Bone marrow (tissue), 2 donors: ENCODE results near the gene TPD52L3.

Experiments used
- DNase-seq, 2 donors: peaks; one replicate each; lab custom pipeline; 2025; lab: John Stamatoyannopoulos, UW

TPD52L3 gene

GRCh38 chr9:6328103-6328502 is at the start of gene TPD52L3:
Gene TPD52L3, plus strand, starts transcription at chr9:6328375. Its CDS starts 221 bp downstream, at chr9:6328596.
- no peak for DNase-seq

- no peak for DNase-seq
These were observed 26.3 kb upstream of the TPD52L3 start for GRCh38 chr9:6301858-6302257.

- DNase-seq: no peak
These were observed 25.8 kb upstream of the TPD52L3 start for GRCh38 chr9:6302417-6302816.

DNA sequence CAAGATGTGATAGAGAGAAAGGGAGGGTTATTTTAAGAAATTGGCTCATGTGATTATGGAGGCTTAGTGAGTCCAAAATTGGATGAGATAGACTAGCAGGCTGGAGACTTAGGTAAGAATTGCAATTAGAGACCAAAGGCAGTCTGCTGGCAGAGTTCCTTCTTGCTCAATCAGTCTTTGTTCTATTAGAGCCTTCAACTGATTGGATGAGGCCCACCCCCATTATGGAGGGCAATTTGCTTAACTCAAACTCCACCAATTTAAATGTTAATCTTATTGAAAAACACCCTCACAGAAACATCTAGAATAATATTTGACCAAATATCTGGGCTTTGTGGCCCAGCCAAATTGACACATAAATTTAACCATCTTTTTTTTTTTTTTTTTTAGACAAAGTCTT is 23.9 kb upstream of the TPD52L3 start:
- no peak for DNase-seq

DNA sequence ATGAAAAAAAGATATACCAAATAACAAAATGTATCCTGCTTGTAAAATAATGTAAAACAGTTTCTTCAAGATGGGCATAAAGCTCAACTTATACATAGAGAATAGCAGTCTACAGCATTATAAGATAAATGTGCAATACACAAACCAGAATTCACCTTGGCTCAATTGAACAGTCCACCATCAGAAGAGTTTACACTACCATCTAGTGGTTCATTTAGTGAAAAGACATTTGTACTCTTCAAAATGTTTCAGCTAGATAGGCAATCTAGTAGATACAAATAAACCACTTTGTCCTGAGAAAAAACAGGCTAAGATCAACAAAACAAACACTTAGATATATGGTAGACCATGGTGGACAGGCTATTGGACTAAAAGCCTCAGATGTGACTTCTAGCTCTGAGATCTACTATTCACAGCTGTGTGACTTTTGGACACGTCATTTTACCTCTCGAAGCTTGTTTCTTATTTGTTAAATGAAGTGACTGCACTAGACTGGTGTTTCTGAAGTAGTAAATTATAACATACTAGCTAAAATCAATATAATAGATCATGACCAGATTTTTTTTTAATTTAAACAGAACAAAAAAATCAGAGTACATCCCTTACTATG is 22.1 kb upstream of the TPD52L3 start:
- no peak for DNase-seq

- no peak for DNase-seq
These were observed 20.6 kb upstream of the TPD52L3 start for GRCh38 chr9:6307551-6308096.

- no peak for DNase-seq
These were observed 2.9 kb downstream of the TPD52L3 start for GRCh38 chr9:6330958-6331634.

DNA sequence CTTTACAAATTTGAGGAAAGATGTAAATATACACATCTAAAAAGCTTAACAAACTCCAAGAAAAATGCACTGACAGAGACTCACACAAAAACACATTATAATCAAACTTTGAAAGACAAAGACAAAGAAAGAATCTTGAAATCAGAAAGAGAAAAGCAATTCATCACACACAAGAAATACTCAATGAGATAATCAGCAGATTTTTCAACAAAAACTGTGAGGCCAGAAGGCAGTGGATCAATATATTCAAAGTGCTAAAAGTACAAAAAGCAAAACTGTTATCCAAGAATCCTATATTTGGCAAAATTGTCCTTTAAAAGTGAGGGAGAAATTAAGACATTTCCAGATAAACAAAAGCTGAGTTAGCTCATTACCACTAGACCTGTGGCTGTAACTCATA is 6.1 kb downstream of the TPD52L3 start:
- DNase-seq: no peak

DNA sequence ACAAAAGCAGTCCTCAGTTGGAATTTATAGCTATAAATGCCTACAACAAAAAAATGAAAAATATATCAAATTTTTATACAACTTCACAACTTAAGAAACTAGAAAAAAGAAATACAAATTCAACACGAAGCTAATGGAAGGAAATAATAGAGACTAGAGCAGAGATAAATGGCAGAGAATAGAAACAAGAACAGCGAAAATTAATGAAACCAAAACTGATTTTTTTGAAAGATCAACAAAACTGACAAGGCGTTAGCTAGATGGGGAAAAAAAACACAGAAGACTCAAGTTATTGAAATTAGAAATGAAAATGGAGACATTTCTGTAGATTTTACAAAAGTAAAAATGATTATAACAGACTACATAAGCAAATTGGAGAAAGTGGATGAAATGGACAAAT is 20.6 kb downstream of the TPD52L3 start:
- no peak for DNase-seq

DNA sequence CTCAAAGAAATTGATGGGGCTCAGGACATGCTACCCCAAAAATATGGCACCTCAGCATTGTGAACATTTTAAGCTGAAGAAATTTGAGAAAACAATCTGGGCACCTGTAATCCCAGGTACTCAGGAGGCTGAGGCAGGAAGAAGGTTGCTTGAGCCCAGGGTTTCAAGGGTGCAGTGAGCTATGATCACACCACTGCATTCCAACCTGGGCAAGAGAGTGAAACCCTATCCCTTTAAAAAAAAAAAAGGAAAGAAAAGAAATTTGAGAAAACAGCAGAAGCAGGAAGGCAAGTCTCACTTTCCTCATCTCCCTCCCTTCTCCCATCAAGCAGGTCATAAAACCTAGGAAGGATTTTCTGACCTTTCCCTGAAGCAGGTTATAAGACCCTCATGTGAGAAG is 23.6 kb downstream of the TPD52L3 start:
- no peak for DNase-seq

DNA sequence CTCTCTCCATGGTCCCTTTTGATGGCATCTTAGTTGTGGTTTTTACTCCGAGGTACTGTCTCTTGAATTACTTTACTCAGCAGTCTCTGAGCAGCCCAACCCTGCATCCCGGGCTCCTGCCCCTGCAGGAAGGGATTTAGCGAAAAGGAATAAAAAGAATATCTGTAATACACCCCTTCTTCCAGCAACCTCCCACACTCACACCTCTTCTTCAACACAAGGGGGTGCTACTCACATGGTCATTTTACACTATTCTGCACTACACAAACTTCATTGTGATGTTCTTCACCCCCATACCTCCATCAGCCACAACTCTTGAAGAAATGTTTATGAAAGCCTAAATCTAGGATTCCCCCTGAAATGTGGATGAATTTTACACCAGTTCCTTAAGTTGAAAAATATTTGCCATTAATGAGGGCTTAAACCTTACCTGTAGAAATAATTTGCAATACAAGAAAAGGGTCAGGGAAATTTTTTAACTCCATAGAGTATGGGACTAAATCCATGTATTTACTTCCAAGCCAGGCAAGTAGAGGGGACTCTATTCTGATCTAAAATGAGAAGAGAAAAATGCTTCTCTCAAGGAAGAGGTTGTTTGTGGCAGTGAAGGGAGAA is 26.0 kb downstream of the TPD52L3 start:
- DNase-seq: peak in 1 of 2 donors; percentile 77

GRCh38 chr9:6355728-6356127 is 27.6 kb downstream of the TPD52L3 start:
- DNase-seq: no peak

DNA sequence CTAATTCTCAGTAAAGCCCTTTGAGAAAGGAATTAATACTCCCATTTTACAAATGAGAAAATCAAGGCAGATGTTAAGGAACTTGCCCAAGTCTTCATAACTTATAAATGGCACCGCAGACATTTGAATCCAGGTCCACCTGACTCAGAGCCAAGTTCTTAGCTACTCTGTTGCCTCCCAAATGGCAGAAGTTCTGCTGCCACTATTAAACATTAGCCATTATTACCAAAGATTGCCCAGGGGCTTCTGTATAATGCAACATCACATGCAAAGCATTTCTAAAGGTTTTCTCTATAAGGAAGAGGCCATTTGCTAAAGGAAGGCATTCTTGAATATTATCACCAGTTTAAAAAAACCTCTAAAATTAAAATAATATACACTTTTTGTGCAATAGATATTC is 28.3 kb downstream of the TPD52L3 start:
- DNase-seq: no peak

GRCh38 chr9:6356904-6357303 is 28.7 kb downstream of the TPD52L3 start:
- no peak for DNase-seq

- no peak for DNase-seq
These were observed 39.1 kb downstream of the TPD52L3 start for GRCh38 chr9:6367128-6367890.

- DNase-seq: no peak
These were observed 40.7 kb downstream of the TPD52L3 start for GRCh38 chr9:6368831-6369230.
